Activated T-helper 2 cell treated with anti-CD3 and anti-CD28 coated beads, Interferon-gamma antibody, Interleukin-2, Interleukin-4, amounts not matched to agents 10 μg/mL and 5 μg/mL and 100 μg/mL, durations not matched to agents 14 hours and 24 hours and 36 hours (primary cell): ENCODE results near the gene CCDC43. TPM values are rescaled to one million over a fixed set of nuclear protein-coding genes. Genes with fewer than 3 reads are reported as not detected.

Experiments
- DNase-seq: peaks from one replicate; pipeline ENCODE4 v3.0.0; 2021; ENCODE audit warnings: low spot score
- H3K27ac Mint-ChIP-seq: one replicate; pipeline ENCODE4 v1.8.0; 2021; ENCODE audit warnings: mixed read lengths
- H3K27me3 Mint-ChIP-seq: one replicate; pipeline ENCODE4 v1.8.0; 2021; ENCODE audit warnings: low read depth, mixed read lengths
- H3K36me3 Mint-ChIP-seq: one replicate; pipeline ENCODE4 v1.8.0; 2021; ENCODE audit warnings: low read depth, mixed read lengths
- H3K4me1 Mint-ChIP-seq: one replicate; pipeline ENCODE4 v1.8.0; 2021; ENCODE audit warnings: low read depth, mixed read lengths
- H3K4me3 Mint-ChIP-seq: one replicate; pipeline ENCODE4 v1.8.0; 2021; ENCODE audit warnings: low read depth, mild to moderate bottlenecking, moderate library complexity, mixed read lengths
- H3K9me3 Mint-ChIP-seq: one replicate; pipeline ENCODE4 v1.8.0; 2021; ENCODE audit warnings: mixed read lengths
- intact Hi-C: fragments of 100-400 bp; cut with micrococcal nuclease; formaldehyde crosslinking; loops from one replicate; pipeline ENCODE4 v1.15.1; 2023
- total RNA-seq: library from RNA; stranded (reverse); gene quantifications from 2 replicates; pipeline ENCODE4 v1.2.3, GENCODE V29; 2022

CCDC43 gene
- total RNA-seq, 1 donor from 2014 or later: 40.9 TPM

DNA sequence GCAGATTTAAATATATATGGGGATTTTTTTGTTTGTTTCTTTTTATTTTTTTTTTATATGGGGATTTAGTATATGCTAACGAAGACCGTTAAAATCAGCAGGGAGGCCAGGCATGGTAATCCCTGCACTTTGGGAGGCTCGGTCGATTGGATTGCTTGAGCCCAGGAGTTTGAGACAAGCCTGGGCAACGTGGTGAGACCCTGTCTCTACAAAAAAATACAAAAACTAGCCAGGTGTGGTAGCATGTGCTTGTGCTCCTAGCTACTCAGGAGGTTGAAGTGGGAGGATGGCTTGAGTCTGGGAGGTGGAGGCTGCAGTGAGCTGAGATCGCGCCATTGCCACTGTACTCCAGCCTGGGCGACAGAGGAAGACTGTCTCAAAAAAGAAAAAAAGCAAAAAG, 55.6 kb downstream of the CCDC43 start:
- H3K27ac Mint-ChIP-seq: no peak overlapping the region
- H3K36me3 Mint-ChIP-seq: no peaks in the 10 kb centered on the region
- H3K9me3 Mint-ChIP-seq: no peaks in the 10 kb centered on the region
- no peak overlapping the region for H3K4me3 Mint-ChIP-seq
- H3K27me3 Mint-ChIP-seq: peaks cover 17% of the 10 kb centered on the region
- DNase-seq: no peak
- H3K4me1 Mint-ChIP-seq: no peaks in the 10 kb centered on the region
- intact Hi-C loops: loop anchor here (10.0 kb wide), 1 partner anchor 99 kb away; no protein-coding TSS in a partner anchor

DNA sequence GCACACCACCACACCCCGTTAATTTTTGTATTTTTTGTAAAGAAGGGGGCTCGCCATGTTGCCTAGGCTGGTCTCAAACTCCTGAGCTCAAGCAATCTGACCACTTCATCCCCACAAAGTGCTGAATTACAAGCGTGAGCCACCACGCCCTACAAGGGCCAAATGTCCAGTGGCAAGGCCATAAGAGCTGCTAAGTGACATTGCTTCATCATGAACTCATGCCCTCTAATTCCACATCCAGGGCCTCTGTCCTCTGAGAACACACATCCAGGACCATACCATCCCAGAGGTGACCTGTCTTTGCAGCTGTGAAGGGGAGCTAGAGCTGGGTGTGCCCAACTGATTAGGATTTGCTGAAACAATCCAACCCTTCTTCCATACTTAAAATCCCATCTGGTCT, 58.9 kb downstream of the CCDC43 start:
- no peak for DNase-seq
- Mint-ChIP-seq H3K9me3 (no peaks in the 10 kb centered on the region), H3K4me1 (no peaks in the 10 kb centered on the region), H3K27ac (no peak overlapping the region), H3K4me3 (no peak overlapping the region), H3K27me3 (peaks cover 8% of the 10 kb centered on the region), H3K36me3 (no peaks in the 10 kb centered on the region)
- intact Hi-C loops: loop anchor here (10.0 kb wide), 1 partner anchor 96 kb away; no protein-coding TSS in a partner anchor

DNA sequence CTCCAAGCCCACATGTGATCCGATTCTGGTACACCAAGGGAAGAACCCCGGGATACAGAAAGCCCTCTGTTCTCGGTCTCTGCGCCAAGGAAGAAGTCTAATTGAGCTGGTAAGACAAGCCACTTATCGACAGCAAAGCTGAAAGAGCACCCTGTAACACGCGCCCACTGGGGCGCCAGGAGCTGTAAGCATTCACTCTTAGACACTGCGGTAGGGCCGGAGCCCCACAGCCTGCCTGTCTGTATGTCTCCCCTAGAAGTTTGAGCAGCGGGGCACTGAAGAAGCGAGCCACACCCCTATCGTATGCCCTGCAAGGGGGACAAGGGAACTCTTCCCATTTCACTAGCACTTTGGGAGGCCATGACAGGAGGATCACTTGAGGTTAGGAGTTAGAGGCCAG, 60.3 kb downstream of the CCDC43 start:
- no peaks in the 10 kb centered on the region for H3K36me3 Mint-ChIP-seq
- H3K9me3 Mint-ChIP-seq: no peaks in the 10 kb centered on the region
- no peak overlapping the region for H3K4me3 Mint-ChIP-seq
- peaks cover 5% of the 10 kb centered on the region for H3K27me3 Mint-ChIP-seq
- DNase-seq: no peak
- H3K4me1 Mint-ChIP-seq: no peaks in the 10 kb centered on the region
- intact Hi-C loops: no loop called here
- no peak overlapping the region for H3K27ac Mint-ChIP-seq

DNA sequence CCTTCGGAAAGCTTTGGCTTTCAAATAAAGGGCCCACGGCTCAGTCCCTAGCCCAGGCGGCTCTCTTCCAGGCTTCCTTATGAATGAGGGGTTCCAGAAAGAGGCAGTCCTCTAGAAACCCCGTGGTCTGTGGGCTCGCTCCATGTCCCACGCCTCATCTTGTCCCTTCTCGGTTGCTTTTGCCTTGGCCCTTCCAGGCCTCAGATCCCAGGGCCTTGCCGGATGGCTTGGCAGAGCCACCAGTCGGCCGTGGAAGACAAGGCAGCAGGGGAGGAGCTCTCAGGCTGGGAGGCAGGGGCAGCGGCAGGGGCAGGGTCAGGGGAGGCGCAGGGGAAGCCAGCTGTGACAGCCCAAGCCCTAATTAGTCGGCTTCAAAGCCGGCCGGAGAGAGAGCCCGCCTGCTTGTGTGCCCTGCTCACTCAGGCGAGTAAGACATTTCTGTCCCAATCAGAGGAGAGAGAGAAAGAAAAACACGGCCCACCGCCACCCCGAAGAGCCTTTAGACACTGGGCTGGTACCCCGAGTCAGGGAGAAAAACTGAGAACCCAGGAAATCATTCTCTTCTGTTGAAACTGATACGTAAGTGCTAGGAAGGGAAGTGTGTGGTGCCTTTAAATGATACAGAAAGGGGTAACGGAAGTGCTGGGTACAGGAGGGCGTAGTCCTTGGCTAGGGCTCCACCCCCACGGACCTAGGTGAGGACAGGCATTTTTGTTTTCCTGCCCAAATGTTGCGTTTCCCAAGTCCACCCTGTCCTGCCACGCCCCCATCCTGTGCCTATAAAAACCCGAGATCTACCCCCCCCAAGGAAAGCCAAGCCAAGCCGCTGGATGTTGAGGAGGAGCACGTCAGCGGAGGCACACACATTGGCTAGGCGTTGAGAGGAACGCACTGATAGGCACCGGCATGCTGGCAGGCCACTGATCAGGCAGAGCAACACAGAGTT, 61.1 kb downstream of the CCDC43 start:
- DNase-seq: no peak
- Mint-ChIP-seq H3K36me3 (no peaks in the 10 kb centered on the region), H3K27ac (no peak overlapping the region), H3K27me3 (peaks cover 5% of the 10 kb centered on the region), H3K4me1 (no peaks in the 10 kb centered on the region), H3K9me3 (no peaks in the 10 kb centered on the region), H3K4me3 (no peak overlapping the region)
- intact Hi-C loops: no loop called here

DNA sequence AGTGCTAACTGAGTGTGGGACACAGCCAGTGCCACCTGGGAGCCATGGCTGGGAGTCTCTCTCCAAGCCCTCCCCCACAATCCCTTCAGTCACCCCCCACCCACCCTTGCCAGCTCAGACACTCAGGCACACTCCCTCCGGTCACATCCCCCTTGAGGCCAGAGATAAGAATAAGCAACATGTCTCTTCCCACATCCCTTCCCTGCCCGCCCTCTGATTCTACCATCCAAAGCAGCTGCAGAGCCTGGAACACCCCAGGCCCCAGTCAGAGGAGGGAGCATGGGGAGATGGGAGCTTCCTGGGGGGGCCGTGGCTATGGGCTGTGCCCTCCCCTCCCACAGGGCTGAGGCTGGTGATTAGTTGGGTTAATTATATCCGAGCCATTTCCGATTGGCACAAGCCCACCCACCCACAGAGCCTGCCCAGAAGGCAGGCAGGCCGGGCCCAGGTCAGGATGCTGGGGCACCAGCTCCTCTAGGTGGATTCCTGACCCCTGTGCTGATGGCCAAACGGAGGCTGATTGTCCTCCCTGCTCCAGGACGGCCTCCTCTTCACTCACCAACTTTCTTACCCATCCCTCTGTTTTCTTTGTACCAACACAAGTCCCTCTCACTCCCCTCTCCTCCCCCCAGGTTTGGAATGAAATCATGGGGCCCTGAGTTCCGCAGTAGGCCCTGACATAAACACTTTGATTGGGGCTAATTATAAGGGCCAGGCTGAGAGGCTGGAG, 61.9 kb downstream of the CCDC43 start:
- H3K27me3 Mint-ChIP-seq: peaks cover 5% of the 10 kb centered on the region
- H3K9me3 Mint-ChIP-seq: no peaks in the 10 kb centered on the region
- H3K4me3 Mint-ChIP-seq: no peak overlapping the region
- no peaks in the 10 kb centered on the region for H3K4me1 Mint-ChIP-seq
- DNase-seq: no peak
- no peaks in the 10 kb centered on the region for H3K36me3 Mint-ChIP-seq
- no peak overlapping the region for H3K27ac Mint-ChIP-seq
- intact Hi-C loops: no loop called here

Other genes starting within 250 kb of the CCDC43 start
- 44.7 and 49.6 TPM in 2 replicates for gene GPATCH8, start 186.4 kb downstream of the CCDC43 start, total RNA-seq
- 0.53 and 0.57 TPM in 2 replicates for gene FZD2, start 132.3 kb downstream of the CCDC43 start, total RNA-seq
- 0.37 and 1.3 TPM in 2 replicates for gene MEIOC, start 33.3 kb downstream of the CCDC43 start, total RNA-seq
- 22.8 and 24.4 TPM in 2 replicates for gene DBF4B, start 18.9 kb upstream of the CCDC43 start, total RNA-seq
- gene ADAM11, start 69.2 kb upstream of the CCDC43 start, total RNA-seq: 0.09 and 0.14 TPM in 2 replicates
- gene GJC1, start 140.5 kb upstream of the CCDC43 start, total RNA-seq: 8.2 and 9.4 TPM in 2 replicates
- not detected in 2 replicates for gene HIGD1B, start 158.1 kb upstream of the CCDC43 start, total RNA-seq
- gene EFTUD2, start 209.7 kb upstream of the CCDC43 start, total RNA-seq: 194 and 215 TPM in 2 replicates
- 0.34 TPM in 1 of 2 replicates, not detected in the other for gene GFAP, start 225.7 kb upstream of the CCDC43 start, total RNA-seq